ENCODE results near the gene ZNF35. TPM values are rescaled to one million over a fixed set of nuclear protein-coding genes. Genes with fewer than 3 reads are reported as not detected.

Gene ZNF35
- total and polyA plus RNA-seq, 2 of the 13 experiments (the other 11 are each of a cell fraction or from before 2014, with no cell fraction given): 0.20 to 0.22 TPM

- no peak for TF ChIP-seq TFAP4 (IDR thresholded peaks at IDR 0.05; ENCODE audit: borderline replicate concordance, low read depth)
These were observed 10.9 kb downstream of the ZNF35 start (continued) for GRCh38 chr3:44659434-44659833.

GRCh38 chr3:44661189-44661588 lies 12.7 kb downstream of the ZNF35 start:
- no peak overlapping the region for H3K9ac ChIP-seq (ENCODE audit: insufficient read depth, low read depth, low read length)
- no peak overlapping the region for H2AFZ ChIP-seq (ENCODE audit: low read length)
- no peaks in the 10 kb centered on the region for H3K79me2 ChIP-seq (ENCODE audit: insufficient read depth, low read length)
- intact Hi-C loops (cut with micrococcal nuclease; ENCODE audit: unreplicated experiment) (no loop called here), in situ Hi-C loops (cut with HindIII; ENCODE audit: extremely low pct_ligation_motif_present, low pct_unique_long_range_greater_than_20kb) (no loop called here)
- H3K27me3 ChIP-seq (ENCODE audit: control insufficient read depth in 1 of 2, insufficient read depth in 2 of 2, low read length in 2 of 2): no peaks in the 10 kb centered on the region; a peak in 1 of 5 replicates
- no peak for FAIRE-seq
- DNase-seq (ENCODE audit: low spot score): peak; percentile 5
- BruUV-seq (replicated peaks): no TSS peak
- H3K4me2 ChIP-seq (ENCODE audit: low read depth, low read length): no peak overlapping the region
- TF ChIP-seq RAD21 (CRISPR knock-in tag; IDR thresholded peaks at IDR 0.05): no peak
- 0 out of 2 replicates have a peak, but pooled peaks have one; percentile 53 for TF ChIP-seq ZNF629 (CRISPR knock-in tag; conservative IDR thresholded peaks at IDR 0.05)
- H3K9me3 ChIP-seq (ENCODE audit: low read length): no peaks in the 10 kb centered on the region
- ATAC-seq: no peak
- 18% methylated on average over 2 of the region's 2 CpGs for WGBS (ENCODE audit: low lambda C conversion rate)
- H3K27ac ChIP-seq (ENCODE audit: extremely low read length, insufficient read depth, low read length): no peak overlapping the region
- no peaks in the 10 kb centered on the region for H3K36me3 ChIP-seq (replicated peaks in 1 of 2; ENCODE audit: control insufficient read depth in 1 of 2, insufficient read depth in 2 of 2, low read length in 2 of 2)
- ChIA-PET CTCF (ENCODE audit: low intra/inter-chr PET ratio, low total read pairs) (no interaction called here), POLR2A (no interaction called here)
- H3K4me3 ChIP-seq (replicated peaks in 1 of 3; ENCODE audit: insufficient read depth in 1 of 3, low read depth in 2 of 3, low read length in 3 of 3): no peak overlapping the region
- H4K20me1 ChIP-seq (ENCODE audit: insufficient read depth, low read length): no peaks in the 10 kb centered on the region
- H3K4me1 ChIP-seq (ENCODE audit: insufficient read depth, low read length): no peaks in the 10 kb centered on the region

- CTCF ChIA-PET (ENCODE audit: low intra/inter-chr PET ratio, low total read pairs): no interaction called here
- H3K36me3 ChIP-seq (replicated peaks in 1 of 2; ENCODE audit: control insufficient read depth in 1 of 2, insufficient read depth in 2 of 2, low read length in 2 of 2): no peaks in the 10 kb centered on the region
- ATAC-seq (no peak), FAIRE-seq (no peak), DNase-seq (ENCODE audit: low spot score) (no peak)
- H3K9me3 ChIP-seq (ENCODE audit: low read length): no peaks in the 10 kb centered on the region
- 41% methylated on average over 3 of the region's 3 CpGs for WGBS (ENCODE audit: low lambda C conversion rate)
- no peak overlapping the region for H2AFZ ChIP-seq (ENCODE audit: low read length)
- no TSS peak for BruUV-seq (replicated peaks)
- H3K27me3 ChIP-seq (ENCODE audit: control insufficient read depth in 1 of 2, insufficient read depth in 2 of 2, low read length in 2 of 2): no peaks in the 10 kb centered on the region; a peak in 2 of 5 replicates
- no peak for TF ChIP-seq BCL3 (CRISPR knock-in tag; IDR thresholded peaks at IDR 0.05)
- H4K20me1 ChIP-seq (ENCODE audit: insufficient read depth, low read length): no peaks in the 10 kb centered on the region
- no peak overlapping the region for H3K4me3 ChIP-seq (replicated peaks in 1 of 3; ENCODE audit: insufficient read depth in 1 of 3, low read depth in 2 of 3, low read length in 3 of 3)
- no peak overlapping the region for H3K27ac ChIP-seq (ENCODE audit: extremely low read length, insufficient read depth, low read length)
- no peak overlapping the region for H3K4me2 ChIP-seq (ENCODE audit: low read depth, low read length)
- intact Hi-C loops (cut with micrococcal nuclease; ENCODE audit: unreplicated experiment): no loop called here
- in situ Hi-C loops (cut with HindIII; ENCODE audit: extremely low pct_ligation_motif_present, low pct_unique_long_range_greater_than_20kb): no loop called here
- no peaks in the 10 kb centered on the region for H3K79me2 ChIP-seq (ENCODE audit: insufficient read depth, low read length)
- POLR2A ChIA-PET: no interaction called here
- no peaks in the 10 kb centered on the region for H3K4me1 ChIP-seq (ENCODE audit: insufficient read depth, low read length)
- H3K9ac ChIP-seq (ENCODE audit: insufficient read depth, low read depth, low read length): no peak overlapping the region
These were observed 16.6 kb downstream of the ZNF35 start for GRCh38 chr3:44665173-44665572.
